GM12874 (cell line): ENCODE data around the gene DCLK2.

Experiments
- CTCF ChIP-seq: IDR thresholded peaks from 2 replicates; pipeline ENCODE4 v1.5.1; 2011; ENCODE audit warnings: low read depth, mild to moderate bottlenecking, control low read depth, low read length, moderate library complexity; ENCODE audit not compliant: insufficient read depth

DCLK2 gene

GRCh38 chr4:150078041-150078578 lies at the start of gene DCLK2:
TSS of gene DCLK2 (plus strand) at chr4:150078445. CDS start at chr4:150079028, 583 bp downstream.
- no peak for TF ChIP-seq CTCF

GRCh38 chr4:150032541-150032940 lies 45.7 kb upstream of the DCLK2 start:
- TF ChIP-seq CTCF: no peak

- no peak for TF ChIP-seq CTCF
Observed at GRCh38 chr4:150033081-150033480, 45.2 kb upstream of the DCLK2 start.

GRCh38 chr4:150033901-150034300 lies 44.3 kb upstream of the DCLK2 start:
- no peak for TF ChIP-seq CTCF

- TF ChIP-seq CTCF: no peak
Observed at GRCh38 chr4:150037251-150037856, 40.9 kb upstream of the DCLK2 start.

GRCh38 chr4:150038335-150039076 lies 39.7 kb upstream of the DCLK2 start:
- TF ChIP-seq CTCF: no peak

- no peak for TF ChIP-seq CTCF
Observed at GRCh38 chr4:150039274-150040127, 38.7 kb upstream of the DCLK2 start.
